Breast epithelium (tissue), 3 donors: ENCODE data around the gene TDP1.

ENCODE experiments used
- POLR2A ChIP-seq: fragments of 450-650 bp; IDR thresholded peaks from one replicate; pipeline ENCODE4 v1.6.1; 2016; ENCODE audit warnings: antibody characterized with exemption, mild to moderate bottlenecking, moderate library complexity
- POLR2AphosphoS5 ChIP-seq, 3 donors: sonication (generic); formaldehyde crosslinking; IDR thresholded peaks; one replicate each; pipeline ENCODE4 v1.6.1; 2017; ENCODE audit warnings: antibody characterized with exemption in 3 of 3
- TF ChIP-seq, protein P1 (sequence below), 3 donors: fragments of 450-650 bp; IDR thresholded peaks; one replicate each; pipeline ENCODE4 v1.5.1; 2016 to 2017; ENCODE audit warnings: antibody characterized with exemption in 3 of 3, mild to moderate bottlenecking in 3 of 3, moderate library complexity in 3 of 3

DNA sequence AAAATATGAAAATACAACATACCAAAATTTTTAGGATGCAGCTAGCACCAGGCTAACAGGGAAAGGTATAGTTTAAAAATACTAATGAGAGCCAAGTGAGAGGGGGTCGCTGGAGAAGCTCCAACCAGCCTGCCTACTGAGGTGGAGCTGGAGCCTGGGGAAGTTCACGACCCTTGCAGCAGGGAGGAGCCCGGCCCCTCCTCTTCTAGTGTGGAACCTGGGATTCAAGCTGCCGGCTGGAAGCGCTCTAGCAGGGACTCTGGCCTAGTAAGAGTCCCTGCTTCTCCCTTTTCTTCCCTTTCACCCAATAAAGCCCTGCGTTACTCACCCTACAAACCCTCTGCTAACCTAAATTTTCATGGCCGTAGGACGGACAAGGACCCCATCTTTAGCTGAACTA lies 101.1 kb downstream of the TDP1 start:
- TF ChIP-seq POLR2A (no peak), POLR2AphosphoS5 (IDR thresholded peaks at IDR 0.05) (no peak)
- TF ChIP-seq, protein P1, sequence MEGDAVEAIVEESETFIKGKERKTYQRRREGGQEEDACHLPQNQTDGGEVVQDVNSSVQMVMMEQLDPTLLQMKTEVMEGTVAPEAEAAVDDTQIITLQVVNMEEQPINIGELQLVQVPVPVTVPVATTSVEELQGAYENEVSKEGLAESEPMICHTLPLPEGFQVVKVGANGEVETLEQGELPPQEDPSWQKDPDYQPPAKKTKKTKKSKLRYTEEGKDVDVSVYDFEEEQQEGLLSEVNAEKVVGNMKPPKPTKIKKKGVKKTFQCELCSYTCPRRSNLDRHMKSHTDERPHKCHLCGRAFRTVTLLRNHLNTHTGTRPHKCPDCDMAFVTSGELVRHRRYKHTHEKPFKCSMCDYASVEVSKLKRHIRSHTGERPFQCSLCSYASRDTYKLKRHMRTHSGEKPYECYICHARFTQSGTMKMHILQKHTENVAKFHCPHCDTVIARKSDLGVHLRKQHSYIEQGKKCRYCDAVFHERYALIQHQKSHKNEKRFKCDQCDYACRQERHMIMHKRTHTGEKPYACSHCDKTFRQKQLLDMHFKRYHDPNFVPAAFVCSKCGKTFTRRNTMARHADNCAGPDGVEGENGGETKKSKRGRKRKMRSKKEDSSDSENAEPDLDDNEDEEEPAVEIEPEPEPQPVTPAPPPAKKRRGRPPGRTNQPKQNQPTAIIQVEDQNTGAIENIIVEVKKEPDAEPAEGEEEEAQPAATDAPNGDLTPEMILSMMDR (IDR thresholded peaks at IDR 0.05), result no peak
